GM19372 (cell line): ENCODE measurements around the gene USHBP1.
A peak's percentile ranks its signal among the peaks of the same experiment; 100 is the strongest.

Experiments used
- ATAC-seq: cut with Tn5 transposase; IDR thresholded peaks from one replicate; pipeline ENCODE4 v1.9.1; 2021; ENCODE audit warnings: mild to moderate bottlenecking, low read depth, moderate library complexity; ENCODE audit not compliant: unreplicated experiment

Gene USHBP1

GRCh38 chr19:17242431-17243208, 21.9 kb downstream of the USHBP1 start:
- ATAC-seq = no peak

- no peak for ATAC-seq
Observed at GRCh38 chr19:17240826-17241399, 23.6 kb downstream of the USHBP1 start.

- ATAC-seq = no peak
Observed at GRCh38 chr19:17240062-17240752, 24.3 kb downstream of the USHBP1 start.

DNA sequence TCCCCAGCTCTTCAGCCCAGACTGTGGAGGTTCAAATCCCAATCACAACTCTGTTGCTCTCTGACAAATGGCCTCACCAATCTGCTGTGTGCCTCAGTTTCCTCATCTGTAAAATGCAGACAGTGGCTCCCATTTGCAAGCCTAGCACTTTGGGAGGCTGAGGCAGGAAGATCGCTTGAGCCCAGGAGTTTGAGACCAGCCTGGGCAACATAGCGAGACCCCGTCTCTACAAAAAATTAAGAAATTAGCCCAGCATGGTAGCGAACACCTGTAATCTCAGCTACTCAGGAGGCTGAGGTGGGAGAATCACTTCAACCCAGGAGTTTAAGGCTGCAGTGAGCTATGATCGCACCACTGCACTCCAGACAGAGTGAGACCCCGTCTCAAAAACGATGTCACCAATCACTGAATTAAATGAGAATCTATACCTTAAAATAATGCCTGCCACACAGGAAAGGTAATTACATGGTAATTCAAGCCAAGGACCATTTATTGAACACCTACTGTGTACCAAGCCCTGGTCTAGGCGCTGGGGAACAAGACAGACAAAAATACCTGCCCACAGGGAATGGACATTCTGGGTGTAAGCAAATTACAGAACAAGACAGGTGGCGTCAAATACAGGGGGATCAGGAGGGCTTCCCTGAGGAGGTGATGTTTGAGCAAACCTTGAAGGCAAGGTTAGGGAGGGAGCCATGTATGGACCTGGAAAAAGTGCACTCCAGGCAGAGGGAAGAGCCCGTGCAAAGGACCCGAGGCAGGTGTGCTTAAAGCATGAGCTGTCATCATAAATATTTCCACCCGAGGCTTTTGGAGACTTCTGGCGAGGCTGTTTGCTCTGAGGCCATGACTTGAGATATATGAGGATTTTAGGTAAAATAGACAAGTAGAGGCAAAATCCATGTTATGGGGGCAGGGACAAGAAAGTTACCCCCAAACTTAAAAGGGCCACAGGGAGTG, 26.5 kb downstream of the USHBP1 start:
- no peak for ATAC-seq

DNA sequence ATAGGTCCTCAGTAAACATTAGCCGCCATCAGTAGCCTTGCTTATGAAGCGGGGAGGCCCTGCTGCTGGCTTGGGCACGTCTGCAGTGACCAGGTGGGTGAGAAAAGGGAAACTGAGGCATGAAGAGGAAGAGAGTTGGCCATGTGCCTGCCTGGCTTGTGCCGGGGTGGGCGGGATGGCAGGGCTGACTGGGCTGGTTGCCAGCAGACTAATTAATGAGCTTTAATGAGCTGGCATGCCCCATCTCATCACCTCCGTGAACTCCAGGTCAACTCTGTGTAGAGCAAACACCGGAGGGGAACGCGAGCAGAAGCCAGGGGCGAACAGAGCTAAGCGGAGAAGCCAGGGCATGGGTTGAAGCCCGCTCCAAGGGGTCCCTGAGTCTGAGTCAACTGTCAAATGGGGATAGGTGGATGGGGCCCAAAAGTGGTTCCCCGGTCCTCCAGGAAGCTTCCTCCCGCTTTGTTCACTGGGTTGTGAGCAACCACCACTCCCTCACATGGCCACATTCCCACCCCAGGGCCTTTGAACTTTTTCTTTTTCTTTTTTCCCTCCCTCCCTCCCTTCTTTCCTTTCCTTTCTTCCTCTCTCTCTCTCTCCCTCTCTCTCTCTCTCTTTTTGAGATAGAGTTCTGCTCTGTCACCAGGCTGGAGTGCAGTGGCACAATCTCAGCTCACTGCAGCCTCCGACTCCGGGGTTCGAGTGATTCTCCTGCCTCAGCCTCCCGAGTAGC, 27.6 kb downstream of the USHBP1 start:
- ATAC-seq = no peak

GRCh38 chr19:17235971-17236777, 28.4 kb downstream of the USHBP1 start:
- ATAC-seq = no peak

DNA sequence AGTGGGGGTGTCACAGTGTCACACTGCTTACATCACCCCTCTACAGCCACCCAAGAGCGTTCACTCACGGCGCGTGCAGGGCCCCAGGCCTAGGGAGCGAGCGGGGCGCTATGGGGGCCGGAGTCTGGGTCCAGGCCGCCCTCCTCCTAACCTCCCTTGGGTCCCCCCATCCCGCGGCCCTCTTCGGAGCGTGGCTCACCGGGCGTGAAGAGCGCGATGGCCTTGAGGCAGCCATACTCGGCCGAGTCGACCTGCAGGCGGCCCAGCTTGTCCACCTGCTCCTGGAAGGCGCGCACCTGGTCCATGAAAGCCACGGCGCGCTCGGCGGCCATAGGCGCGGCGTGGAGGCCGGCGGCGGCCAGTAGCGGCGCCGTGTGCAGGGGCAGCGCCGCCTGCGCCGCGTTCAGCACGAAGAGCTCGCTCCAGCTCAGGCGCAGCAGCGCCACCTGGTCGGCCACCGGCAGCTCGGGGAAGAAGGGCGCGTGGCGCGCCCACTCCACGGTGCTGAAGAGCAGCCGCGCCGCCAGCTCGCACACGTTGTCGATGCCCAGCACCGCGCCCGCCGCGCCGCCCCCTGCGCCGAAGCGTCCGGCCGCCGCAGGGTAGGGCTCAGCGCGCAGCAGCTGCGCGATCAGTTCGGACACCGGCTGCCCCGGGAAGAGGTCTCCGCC, 29.1 kb downstream of the USHBP1 start:
- ATAC-seq = no peak

- no peak for ATAC-seq
Observed at GRCh38 chr19:17234911-17235299, 29.6 kb downstream of the USHBP1 start.

DNA sequence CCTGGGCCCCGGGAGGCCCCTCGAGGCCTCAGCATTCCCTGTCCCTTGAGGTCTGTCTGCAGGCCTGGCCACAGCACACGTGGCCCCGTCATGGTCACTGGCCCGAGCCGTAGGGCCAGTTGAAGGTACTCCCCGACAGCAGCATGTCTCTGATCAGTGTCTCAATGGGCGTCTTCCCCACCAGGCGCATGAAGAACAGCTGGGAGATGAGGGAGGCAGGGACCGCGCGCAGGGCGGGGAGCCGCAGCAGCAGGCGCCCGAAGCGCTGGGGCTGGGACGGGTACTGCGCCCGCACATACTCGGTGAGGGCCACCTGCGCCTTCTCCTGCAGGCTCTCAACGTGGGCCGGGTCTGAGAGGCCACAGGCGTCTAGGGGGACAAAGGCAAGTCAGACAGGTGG, 32.3 kb downstream of the USHBP1 start:
- no peak for ATAC-seq

DNA sequence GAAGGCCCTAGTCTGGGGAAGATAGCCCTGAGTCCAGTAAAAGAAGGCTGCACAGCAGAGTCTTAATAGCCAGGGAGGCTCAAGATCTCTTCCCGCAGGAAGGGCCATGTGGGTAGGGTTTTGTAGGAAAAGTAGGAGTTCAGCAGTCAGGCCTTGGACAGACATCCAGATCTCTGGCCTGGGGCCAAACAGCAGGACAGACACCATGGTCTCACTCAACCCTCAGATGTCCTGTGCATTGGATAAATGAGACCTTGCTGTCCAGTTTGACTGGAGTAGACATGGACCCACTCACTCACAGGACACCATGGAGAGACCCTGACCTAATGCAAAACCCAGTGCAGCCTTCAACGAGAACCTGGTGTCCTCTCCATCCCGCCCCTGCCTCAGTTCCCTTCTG, 34.7 kb downstream of the USHBP1 start:
- ATAC-seq = no peak

GRCh38 chr19:17227798-17228367, 36.7 kb downstream of the USHBP1 start:
- no peak for ATAC-seq

- peak; percentile 92 for ATAC-seq
Observed at GRCh38 chr19:17226002-17226933, 38.3 kb downstream of the USHBP1 start, which contains the start of gene OCEL1. OCEL1 (plus strand) TSS chr19:17226226; CDS start chr19:17226248, 22 bp downstream.

DNA sequence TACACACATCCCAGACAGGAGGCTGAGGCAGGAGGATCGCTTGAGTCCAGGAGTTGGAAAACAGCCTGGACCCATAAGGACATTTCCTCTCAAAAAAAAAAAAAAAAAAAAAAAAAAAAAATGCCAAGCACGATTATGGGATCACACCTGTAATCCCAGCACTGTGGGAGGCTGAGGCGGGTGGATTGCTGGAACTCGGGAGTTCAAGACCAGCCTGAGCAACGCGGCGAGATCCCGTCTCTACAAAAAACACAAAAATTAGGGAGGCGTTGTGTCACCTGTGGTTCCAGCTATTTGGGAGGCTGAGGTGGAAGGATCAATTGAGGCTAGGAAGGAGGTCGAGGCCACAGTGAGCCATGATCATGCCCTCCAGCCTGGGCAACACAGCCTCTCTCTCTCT, 39.5 kb downstream of the USHBP1 start:
- no peak for ATAC-seq

DNA sequence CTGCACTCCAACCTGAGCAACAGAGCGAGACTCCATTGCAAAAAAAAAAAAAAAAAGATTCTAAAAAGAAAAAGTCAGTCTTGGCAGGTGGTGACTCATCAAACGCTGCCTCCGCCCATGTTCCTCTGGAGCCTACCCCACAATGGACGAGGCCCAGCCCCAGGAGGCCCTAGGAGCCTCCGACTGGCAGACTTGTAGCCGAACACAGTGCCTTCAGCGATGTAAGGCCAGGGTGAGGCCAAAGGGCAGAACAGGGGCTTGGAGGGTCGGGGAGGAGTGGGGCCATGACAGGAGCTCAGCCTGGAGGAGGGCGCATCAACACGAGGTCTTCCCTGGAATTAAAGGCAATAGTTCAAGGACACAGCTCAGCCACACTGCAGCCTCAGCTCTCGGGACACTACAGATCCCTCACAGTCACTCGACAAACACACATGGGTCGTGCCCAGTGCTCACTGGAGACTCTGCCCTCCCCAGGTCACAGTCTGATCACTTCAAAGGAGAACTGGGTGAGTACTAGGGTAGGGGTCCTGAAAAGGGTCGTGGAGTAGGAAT, 44.3 kb downstream of the USHBP1 start:
- ATAC-seq = no peak

- ATAC-seq = no peak
Observed at GRCh38 chr19:17219286-17219685, 45.3 kb downstream of the USHBP1 start.

DNA sequence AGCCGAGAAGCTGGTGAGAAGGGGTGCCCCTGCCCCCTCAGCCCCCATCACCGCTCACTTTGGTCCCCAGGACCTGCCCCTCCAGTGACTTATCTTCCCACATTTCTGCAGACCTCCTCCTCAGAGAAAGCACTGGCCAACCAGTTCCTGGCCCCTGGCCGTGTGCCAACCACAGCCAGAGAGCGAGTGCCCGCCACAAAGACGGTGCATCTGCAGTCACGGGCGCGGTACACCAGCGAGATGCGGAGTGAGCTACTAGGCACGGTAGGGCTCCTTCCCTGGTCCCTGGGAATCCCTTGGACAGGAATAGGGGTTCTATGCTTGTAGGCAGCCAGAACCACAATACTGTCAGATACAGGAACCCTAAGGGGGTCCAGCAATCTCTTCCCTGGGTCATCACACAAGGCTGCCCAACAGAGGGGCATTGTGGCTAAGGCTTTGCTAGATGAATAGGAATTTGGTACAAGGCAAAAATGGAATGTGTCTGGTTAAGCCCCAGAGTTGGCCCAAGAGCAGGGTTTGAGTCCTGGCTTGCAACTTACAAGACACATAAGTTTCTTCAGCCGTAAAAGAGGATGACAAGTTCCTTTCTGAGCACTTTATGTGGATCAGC, 48.4 kb downstream of the USHBP1 start:
- no peak for ATAC-seq
